Mesothelial cell of epicardium (in vitro differentiated cells): ENCODE data around the gene CADM1. TPM values are rescaled to one million over a fixed set of nuclear protein-coding genes. Genes with fewer than 3 reads are reported as not detected.

Source experiments
- DNase-seq, 2 experiments: peaks; one replicate each; pipeline ENCODE4 v3.0.0; 2021; ENCODE audit warnings: low spot score in 2 of 2; ENCODE audit not compliant: unreplicated experiment in 2 of 2
- H3K27ac Mint-ChIP-seq: 2 replicates; pipeline ENCODE4 v1.8.0; 2021; ENCODE audit warnings: mixed read lengths
- H3K27me3 Mint-ChIP-seq: 2 replicates; pipeline ENCODE4 v1.8.0; 2021; ENCODE audit warnings: low read depth, mixed read lengths
- H3K36me3 Mint-ChIP-seq: 2 replicates; pipeline ENCODE4 v1.8.0; 2021; ENCODE audit warnings: mixed read lengths
- H3K4me1 Mint-ChIP-seq: 2 replicates; pipeline ENCODE4 v1.8.0; 2021; ENCODE audit warnings: mixed read lengths
- H3K4me3 Mint-ChIP-seq: 2 replicates; pipeline ENCODE4 v1.8.0; 2021; ENCODE audit warnings: mild to moderate bottlenecking, moderate library complexity, mixed read lengths
- H3K9me3 Mint-ChIP-seq: 2 replicates; pipeline ENCODE4 v1.8.0; 2021; ENCODE audit warnings: mixed read lengths
- CTCF ChIP-seq: fragments of 200-600 bp; sonication (generic); IDR thresholded peaks from one replicate; pipeline ENCODE4 v1.5.0; 2021; ENCODE audit warnings: antibody characterized with exemption; ENCODE audit not compliant: unreplicated experiment
- total RNA-seq: library from RNA; stranded (reverse); gene quantifications from 3 replicates; pipeline ENCODE4 v1.2.1, GENCODE V29; 2021

Gene CADM1
- total RNA-seq, 1 donor from 2014 or later, result 60.9 TPM

GRCh38 chr11:115506954-115507675 is 2.9 kb upstream of the CADM1 start:
- Mint-ChIP-seq H3K27me3 (peaks cover 46% of the 10 kb centered on the region), H3K4me1 (peaks cover 9% of the 10 kb centered on the region), H3K36me3 (no peaks in the 10 kb centered on the region), H3K27ac (no peak overlapping the region), H3K9me3 (no peaks in the 10 kb centered on the region), H3K4me3 (no peak overlapping the region)
- no peak for DNase-seq
- TF ChIP-seq CTCF, result no peak

- Mint-ChIP-seq H3K9me3 (no peaks in the 10 kb centered on the region), H3K4me1 (peaks cover 9% of the 10 kb centered on the region), H3K27me3 (peaks cover 33% of the 10 kb centered on the region), H3K36me3 (no peaks in the 10 kb centered on the region), H3K27ac (peak overlapping the region; percentile 98), H3K4me3 (peak overlapping the region; percentile 82)
- no peak for TF ChIP-seq CTCF
- no peak for DNase-seq
These were observed 960 bp upstream of the CADM1 start for GRCh38 chr11:115505175-115505574.

- H3K27me3 Mint-ChIP-seq, result peaks cover 21% of the 10 kb centered on the region
These were observed 334 bp downstream of the CADM1 start for GRCh38 chr11:115503886-115504275.

GRCh38 chr11:115503083-115503885 is 931 bp downstream of the CADM1 start:
- H3K27ac Mint-ChIP-seq, result peak overlapping the region; percentile 86
- H3K27me3 Mint-ChIP-seq, result peaks cover 17% of the 10 kb centered on the region
- H3K4me3 Mint-ChIP-seq, result no peak overlapping the region
- no peaks in the 10 kb centered on the region for H3K9me3 Mint-ChIP-seq
- no peaks in the 10 kb centered on the region for H3K36me3 Mint-ChIP-seq
- TF ChIP-seq CTCF, result no peak
- H3K4me1 Mint-ChIP-seq, result peaks cover 17% of the 10 kb centered on the region
- DNase-seq, result peak; percentile 44 to 73

More at GRCh38 chr11:115503886-115504275, 334 bp downstream of the CADM1 start:
- TF ChIP-seq CTCF, result no peak
- Mint-ChIP-seq H3K36me3 (no peaks in the 10 kb centered on the region), H3K9me3 (no peaks in the 10 kb centered on the region), H3K4me3 (no peak overlapping the region), H3K27ac (peak overlapping the region; percentile 86), H3K4me1 (peaks cover 13% of the 10 kb centered on the region)
- no peak for DNase-seq

GRCh38 chr11:115502636-115503082 is 1.6 kb downstream of the CADM1 start:
- DNase-seq, result no peak
- Mint-ChIP-seq H3K36me3 (no peaks in the 10 kb centered on the region), H3K27me3 (peaks cover 11% of the 10 kb centered on the region), H3K4me3 (no peak overlapping the region), H3K4me1 (peaks cover 19% of the 10 kb centered on the region), H3K27ac (no peak overlapping the region), H3K9me3 (no peaks in the 10 kb centered on the region)
- no peak for TF ChIP-seq CTCF
